ENCODE results near the gene PLXDC1. TPM values are rescaled to one million over a fixed set of nuclear protein-coding genes. Genes with fewer than 3 reads are reported as not detected.
A peak's percentile ranks its signal among the peaks of the same experiment; 100 is the strongest.

Gene PLXDC1
- total RNA-seq, 1 experiment from 2014 or later = not detected

DNA sequence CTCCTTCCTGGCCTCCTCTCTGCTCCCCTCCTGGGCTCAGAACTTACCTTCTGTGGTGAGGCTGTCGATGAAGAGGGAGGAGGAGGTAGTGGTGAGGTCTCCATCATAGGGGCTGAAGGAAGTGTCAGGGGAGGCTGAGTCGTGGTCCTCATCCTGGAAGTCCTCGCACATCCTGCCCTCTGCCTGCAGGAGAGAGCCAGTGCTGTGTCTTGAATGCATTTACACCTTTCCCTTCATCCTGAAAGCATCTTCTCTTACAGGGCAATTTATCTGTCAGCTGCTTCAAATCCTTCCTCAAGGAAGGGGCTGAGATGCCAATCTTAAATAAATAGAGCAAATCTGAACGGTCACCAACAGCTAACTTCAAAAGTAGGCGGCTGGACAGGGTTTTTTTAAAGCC lies 73.6 kb downstream of the PLXDC1 start:
- no peaks in the 10 kb centered on the region for H3K27me3 ChIP-seq (ENCODE audit: control insufficient read depth, insufficient read depth, low read length)
- no peaks in the 10 kb centered on the region for H3K9me3 ChIP-seq (ENCODE audit: control insufficient read depth, insufficient read depth, low read depth, low read length)
- H3K36me3 ChIP-seq (ENCODE audit: control insufficient read depth, insufficient read depth, low read length) = no peaks in the 10 kb centered on the region
- intact Hi-C loops (cut with micrococcal nuclease; ENCODE audit: unreplicated experiment) (loop anchor here (10.0 kb wide), 1 partner anchor 77 kb away; the partner anchor contains the start of gene PLXDC1), in situ Hi-C loops (cut with HindIII; ENCODE audit: low pct_unique_long_range_greater_than_20kb, low sequenced_read_pairs) (no loop called here)
- ATAC-seq (peak; percentile 21; the same call in 1 of the 2 replicates), DNase-seq (ENCODE audit: low read depth, low spot score) (no peak)
- TF ChIP-seq TCF7L2 (IDR thresholded peaks at IDR 0.05; ENCODE audit: low read depth, low read length) (no peak), SIN3A (IDR thresholded peaks at IDR 0.05; ENCODE audit: borderline replicate concordance, insufficient read depth, low read depth, low read length) (no peak), POLR2AphosphoS5 (IDR thresholded peaks at IDR 0.05; ENCODE audit: low read depth, low read length) (no peak)
- TF ChIP-seq, protein P1, sequence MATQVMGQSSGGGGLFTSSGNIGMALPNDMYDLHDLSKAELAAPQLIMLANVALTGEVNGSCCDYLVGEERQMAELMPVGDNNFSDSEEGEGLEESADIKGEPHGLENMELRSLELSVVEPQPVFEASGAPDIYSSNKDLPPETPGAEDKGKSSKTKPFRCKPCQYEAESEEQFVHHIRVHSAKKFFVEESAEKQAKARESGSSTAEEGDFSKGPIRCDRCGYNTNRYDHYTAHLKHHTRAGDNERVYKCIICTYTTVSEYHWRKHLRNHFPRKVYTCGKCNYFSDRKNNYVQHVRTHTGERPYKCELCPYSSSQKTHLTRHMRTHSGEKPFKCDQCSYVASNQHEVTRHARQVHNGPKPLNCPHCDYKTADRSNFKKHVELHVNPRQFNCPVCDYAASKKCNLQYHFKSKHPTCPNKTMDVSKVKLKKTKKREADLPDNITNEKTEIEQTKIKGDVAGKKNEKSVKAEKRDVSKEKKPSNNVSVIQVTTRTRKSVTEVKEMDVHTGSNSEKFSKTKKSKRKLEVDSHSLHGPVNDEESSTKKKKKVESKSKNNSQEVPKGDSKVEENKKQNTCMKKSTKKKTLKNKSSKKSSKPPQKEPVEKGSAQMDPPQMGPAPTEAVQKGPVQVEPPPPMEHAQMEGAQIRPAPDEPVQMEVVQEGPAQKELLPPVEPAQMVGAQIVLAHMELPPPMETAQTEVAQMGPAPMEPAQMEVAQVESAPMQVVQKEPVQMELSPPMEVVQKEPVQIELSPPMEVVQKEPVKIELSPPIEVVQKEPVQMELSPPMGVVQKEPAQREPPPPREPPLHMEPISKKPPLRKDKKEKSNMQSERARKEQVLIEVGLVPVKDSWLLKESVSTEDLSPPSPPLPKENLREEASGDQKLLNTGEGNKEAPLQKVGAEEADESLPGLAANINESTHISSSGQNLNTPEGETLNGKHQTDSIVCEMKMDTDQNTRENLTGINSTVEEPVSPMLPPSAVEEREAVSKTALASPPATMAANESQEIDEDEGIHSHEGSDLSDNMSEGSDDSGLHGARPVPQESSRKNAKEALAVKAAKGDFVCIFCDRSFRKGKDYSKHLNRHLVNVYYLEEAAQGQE (IDR thresholded peaks at IDR 0.05; ENCODE audit: insufficient read depth in 1 of 2, low read depth in 2 of 2, low read length in 1 of 2) = no peak
- TF ChIP-seq, protein P2, sequence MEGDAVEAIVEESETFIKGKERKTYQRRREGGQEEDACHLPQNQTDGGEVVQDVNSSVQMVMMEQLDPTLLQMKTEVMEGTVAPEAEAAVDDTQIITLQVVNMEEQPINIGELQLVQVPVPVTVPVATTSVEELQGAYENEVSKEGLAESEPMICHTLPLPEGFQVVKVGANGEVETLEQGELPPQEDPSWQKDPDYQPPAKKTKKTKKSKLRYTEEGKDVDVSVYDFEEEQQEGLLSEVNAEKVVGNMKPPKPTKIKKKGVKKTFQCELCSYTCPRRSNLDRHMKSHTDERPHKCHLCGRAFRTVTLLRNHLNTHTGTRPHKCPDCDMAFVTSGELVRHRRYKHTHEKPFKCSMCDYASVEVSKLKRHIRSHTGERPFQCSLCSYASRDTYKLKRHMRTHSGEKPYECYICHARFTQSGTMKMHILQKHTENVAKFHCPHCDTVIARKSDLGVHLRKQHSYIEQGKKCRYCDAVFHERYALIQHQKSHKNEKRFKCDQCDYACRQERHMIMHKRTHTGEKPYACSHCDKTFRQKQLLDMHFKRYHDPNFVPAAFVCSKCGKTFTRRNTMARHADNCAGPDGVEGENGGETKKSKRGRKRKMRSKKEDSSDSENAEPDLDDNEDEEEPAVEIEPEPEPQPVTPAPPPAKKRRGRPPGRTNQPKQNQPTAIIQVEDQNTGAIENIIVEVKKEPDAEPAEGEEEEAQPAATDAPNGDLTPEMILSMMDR (IDR thresholded peaks at IDR 0.05) = no peak
- no peaks in the 10 kb centered on the region for H3K4me1 ChIP-seq (ENCODE audit: control insufficient read depth, insufficient read depth, low read length)
- CTCF ChIA-PET = interaction anchor here (1.2 kb wide), 1 partner anchor 95 kb away, joined by 5 read pairs; no protein-coding TSS in a partner anchor
- no peak overlapping the region for H3K27ac ChIP-seq (ENCODE audit: low read length)
- BruUV-seq (replicated peaks) = no TSS peak
- POLR2A ChIA-PET = no interaction called here
- no peak overlapping the region for H3K4me3 ChIP-seq (ENCODE audit: low read depth in 2 of 2, low read length in 2 of 2)

DNA sequence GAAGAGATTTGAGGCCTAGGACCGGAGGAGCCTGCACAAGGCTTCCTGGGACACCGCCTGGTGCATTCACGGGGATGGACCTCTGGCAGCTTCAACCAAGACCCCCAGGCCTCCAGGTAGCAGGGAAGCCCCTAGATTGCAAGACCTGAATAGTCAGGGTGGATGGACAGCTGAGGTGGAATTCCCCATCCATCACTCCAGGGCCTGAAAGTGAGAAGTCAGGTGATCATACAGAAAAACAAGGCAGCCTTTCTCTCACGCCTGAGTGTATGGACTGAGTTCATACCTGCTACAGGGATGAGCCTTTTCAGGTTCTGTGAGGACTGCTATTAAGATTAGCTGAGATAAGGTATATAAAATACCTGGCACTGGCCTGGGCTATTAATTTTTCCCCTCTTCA lies 74.2 kb downstream of the PLXDC1 start:
- ATAC-seq (no peak), DNase-seq (ENCODE audit: low read depth, low spot score) (no peak)
- Histone ChIP-seq H3K36me3 (ENCODE audit: control insufficient read depth, insufficient read depth, low read length) (no peaks in the 10 kb centered on the region), H3K27ac (ENCODE audit: low read length) (no peak overlapping the region), H3K4me1 (ENCODE audit: control insufficient read depth, insufficient read depth, low read length) (no peaks in the 10 kb centered on the region), H3K9me3 (ENCODE audit: control insufficient read depth, insufficient read depth, low read depth, low read length) (no peaks in the 10 kb centered on the region), H3K4me3 (ENCODE audit: low read depth in 2 of 2, low read length in 2 of 2) (no peak overlapping the region), H3K27me3 (ENCODE audit: control insufficient read depth, insufficient read depth, low read length) (no peaks in the 10 kb centered on the region)
- TF ChIP-seq POLR2AphosphoS5 (IDR thresholded peaks at IDR 0.05; ENCODE audit: low read depth, low read length) (no peak), TCF7L2 (IDR thresholded peaks at IDR 0.05; ENCODE audit: low read depth, low read length) (no peak), SIN3A (IDR thresholded peaks at IDR 0.05; ENCODE audit: borderline replicate concordance, insufficient read depth, low read depth, low read length) (no peak)
- TF ChIP-seq, protein P2 (IDR thresholded peaks at IDR 0.05) = no peak
- TF ChIP-seq, protein P1 (IDR thresholded peaks at IDR 0.05; ENCODE audit: insufficient read depth in 1 of 2, low read depth in 2 of 2, low read length in 1 of 2) = no peak
- no TSS peak for BruUV-seq (replicated peaks)
- in situ Hi-C loops (cut with HindIII; ENCODE audit: low pct_unique_long_range_greater_than_20kb, low sequenced_read_pairs) = no loop called here
- CTCF ChIA-PET = interaction anchor here (1.2 kb wide), 1 partner anchor 94 kb away, joined by 5 read pairs; no protein-coding TSS in a partner anchor
- intact Hi-C loops (cut with micrococcal nuclease; ENCODE audit: unreplicated experiment) = loop anchor here (10.0 kb wide), 1 partner anchor 78 kb away; the partner anchor contains the start of gene PLXDC1
- POLR2A ChIA-PET = no interaction called here

Measured in Panc1 (cell line).